HG03060 (cell line): ENCODE results near the gene MSRB1.
"Not testable (repeated sequence)": the region's sequence is repeated elsewhere in the genome, so short reads cannot be mapped to it uniquely, and the experiment has no call there.

Source experiments
- ATAC-seq: cut with Tn5 transposase; IDR thresholded peaks from one replicate; pipeline ENCODE4 v1.9.1; 2021; ENCODE audit warnings: low read depth, moderate number of reproducible peaks; ENCODE audit not compliant: unreplicated experiment

The MSRB1 gene

DNA sequence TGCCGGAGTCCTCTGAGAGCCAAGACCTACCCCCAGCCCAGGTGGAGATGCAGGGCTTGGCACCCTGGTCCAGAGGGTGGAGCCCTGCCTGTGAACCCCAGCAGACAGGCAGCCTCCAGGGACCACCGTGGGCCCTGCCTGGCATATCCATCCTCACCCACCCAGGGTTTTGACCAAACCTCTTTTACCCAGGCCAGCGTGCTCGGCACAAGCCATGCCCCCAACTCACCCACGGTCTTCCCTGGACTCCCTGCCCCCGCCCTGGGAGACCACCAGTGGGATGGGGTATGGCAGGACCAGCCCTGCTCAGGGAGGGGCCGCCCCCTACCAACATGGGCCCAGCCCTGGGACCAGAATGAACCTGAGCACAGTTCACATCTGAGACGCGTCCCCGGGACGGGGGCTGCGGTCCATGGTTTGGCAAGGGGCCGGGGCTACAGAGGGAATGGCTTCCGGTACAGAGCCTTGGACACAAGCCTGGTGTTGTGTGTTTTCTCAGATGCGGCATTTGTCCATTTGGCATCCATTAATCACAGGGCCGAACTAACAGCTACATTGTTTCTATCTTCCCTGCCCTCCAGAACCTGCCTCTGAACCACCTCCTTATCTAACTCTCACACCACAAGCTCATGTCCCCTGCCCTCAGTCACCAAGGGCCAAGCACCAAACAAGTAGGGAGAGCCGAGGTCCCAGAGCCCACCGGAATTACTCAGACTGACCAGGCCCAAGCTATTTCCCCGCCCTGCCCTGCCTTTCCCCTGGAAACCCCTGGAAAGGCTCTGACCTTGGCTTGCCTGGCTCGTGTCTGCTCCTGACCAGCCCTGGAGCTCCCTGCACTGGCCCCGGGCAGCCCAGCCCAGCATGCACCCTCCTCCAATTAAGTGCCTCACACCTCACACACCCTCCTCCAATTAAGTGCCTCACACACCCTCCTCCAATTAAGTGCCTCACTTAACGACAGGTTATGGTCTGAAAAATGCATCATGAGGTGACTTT, 38.9 kb downstream of the MSRB1 start:
- ATAC-seq, result no peak

DNA sequence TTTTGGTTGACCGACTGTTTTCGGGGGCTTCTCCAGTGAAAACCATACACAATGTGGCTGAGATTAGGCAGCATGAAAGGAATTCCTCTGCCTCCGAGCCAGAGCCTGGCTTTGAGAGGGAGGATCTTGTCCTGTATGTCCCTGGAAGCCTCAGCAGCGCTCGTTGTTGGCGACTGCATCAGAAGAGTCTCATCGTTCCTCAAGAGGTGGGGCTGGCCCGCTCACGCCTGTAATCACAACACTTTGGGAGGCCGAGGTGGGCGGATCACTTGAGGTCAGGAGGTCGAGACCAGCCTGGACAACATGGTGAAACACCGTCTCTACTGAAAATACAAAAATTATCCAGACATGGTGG, 39.8 kb downstream of the MSRB1 start:
- ATAC-seq, result no peak

DNA sequence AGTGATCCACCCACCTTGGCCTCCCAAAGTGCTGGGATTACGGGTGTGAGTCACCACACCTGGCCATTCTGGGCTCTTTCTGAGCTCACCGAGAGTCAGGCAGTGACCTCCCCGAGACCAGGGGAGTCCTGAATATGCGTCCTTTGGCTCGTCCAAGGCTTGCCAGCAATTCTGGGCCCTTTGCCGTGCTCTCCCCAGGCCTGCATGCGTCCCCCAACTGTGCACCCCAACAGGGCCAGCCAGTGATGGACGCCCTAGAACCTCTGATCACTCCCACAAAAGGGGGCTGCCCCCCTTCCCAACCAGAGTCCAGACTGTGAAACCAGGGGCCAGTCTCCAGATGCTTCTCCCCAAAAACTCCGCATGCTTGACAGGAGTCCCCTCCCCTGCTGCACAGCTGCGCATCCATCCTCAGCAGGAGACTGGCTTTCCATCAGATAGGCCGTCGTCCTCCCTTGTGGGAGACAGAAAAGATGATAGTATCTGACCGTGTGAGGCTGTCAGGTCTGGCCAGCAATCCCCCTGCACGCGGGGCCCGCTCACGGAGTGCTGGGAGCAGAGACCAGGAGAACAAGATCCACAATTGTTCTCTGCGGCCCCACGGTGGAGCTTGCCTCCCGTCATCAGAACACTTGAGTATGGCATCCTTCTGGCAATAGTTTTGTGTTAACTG, 40.3 kb downstream of the MSRB1 start:
- no peak for ATAC-seq

DNA sequence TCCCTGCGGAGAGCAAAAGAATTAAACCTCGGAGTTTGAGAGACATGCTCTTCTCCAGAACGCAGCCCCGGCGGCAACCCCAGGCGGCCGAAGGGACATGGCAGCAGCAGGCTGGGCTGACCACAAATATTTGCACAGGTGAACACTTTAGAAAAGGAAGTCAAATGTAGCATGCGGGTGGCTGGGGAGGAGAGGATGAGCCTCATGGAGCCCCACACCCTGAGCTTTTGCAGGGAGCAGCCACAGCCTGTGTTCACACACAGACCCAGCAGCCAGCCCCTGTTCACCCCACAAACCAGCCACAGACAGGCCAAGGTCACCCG, 42.6 kb downstream of the MSRB1 start:
- ATAC-seq, result no peak

DNA sequence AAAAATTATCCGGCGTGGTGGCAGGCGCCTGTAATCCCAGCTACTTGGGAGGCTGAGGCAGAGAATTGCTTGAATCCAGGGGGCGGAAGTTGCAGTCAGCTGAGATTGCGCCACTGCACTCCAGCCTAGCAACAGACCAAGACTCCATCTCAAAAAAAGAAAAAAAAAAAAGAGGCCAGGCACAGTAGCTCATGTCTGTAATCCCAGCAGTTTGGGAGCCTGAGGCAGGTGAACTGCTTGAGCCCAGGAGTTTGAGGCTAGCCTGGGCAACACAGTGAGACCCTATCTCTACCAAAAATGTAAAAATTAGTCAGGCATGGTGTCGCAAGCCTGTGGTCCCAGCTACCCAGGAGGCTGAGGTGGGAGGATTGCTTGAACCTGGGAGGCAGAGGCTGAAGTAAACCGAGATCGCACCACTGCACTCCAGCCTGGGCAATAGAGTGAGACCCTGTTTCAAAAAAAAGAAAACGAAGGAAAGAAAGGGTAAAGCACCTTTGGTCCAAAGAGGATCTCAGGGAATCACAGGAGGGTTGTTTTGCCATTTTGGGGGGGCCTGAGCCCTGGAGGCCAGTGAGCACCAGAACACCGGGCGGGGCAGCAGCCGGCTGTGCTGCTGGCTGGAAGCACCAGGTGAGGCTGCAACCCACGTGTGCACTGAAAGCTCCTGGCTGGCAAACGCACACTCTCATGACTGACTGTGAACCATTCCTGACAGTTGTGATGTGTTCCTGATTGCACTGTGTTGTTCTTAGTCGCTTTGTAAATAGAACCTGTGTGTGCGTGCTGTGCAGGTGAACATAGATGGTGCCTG, 43.2 kb downstream of the MSRB1 start:
- no peak for ATAC-seq

DNA sequence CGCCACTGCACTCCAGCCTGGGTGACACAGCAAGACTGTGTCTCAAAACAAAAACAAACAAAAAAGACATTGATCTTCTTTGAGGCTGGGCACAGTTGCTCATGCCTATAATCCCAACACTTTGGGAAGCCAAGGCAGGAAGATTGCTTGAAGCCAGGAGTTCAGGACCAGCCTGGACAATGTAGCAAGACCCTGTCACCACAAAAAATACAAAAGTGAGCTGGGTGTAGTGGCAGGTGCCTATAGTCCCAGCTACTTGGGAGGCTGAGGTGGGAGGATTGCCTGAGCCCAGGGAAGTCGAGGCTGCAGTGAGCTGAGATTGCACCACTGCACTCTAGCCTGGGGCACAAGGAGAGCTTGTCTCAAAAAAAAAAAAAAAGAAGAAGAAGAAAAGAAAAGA, 45.3 kb downstream of the MSRB1 start:
- ATAC-seq, result not testable (repeated sequence)

DNA sequence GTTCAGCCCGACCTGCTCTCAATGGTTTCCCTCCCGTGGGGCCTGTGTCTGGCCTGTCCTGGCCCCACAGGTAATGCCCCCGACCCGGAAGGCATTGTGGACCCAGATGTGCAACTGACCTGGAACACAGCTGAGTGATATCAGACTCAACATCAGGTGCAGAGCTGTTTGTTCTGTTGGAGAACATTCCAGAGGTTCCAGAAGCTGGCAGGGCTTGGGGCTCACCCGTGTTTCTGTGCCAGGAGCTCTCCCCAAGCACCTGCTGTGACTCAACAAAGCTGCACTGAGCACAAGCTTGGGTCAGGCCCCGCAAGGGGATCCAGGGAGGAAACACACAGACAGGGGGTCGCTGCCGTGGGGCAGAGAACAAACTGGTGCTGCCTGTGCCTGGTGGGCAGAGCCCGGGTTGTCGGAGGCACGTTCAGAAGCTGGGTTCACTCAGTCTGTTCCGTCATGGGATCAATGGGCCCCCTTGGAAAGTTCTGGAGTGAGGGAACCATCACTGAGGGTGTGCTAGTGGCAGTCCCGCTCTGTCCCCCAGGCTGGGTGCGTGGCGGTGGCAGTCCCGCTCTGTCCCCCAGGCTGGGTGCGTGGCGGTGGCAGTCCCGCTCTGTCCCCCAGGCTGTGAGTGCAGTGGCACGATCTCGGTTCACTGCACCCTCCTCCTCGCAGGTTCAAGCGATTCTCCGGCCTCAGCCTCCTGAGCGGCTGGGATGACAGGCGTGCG, 46.9 kb downstream of the MSRB1 start:
- no peak for ATAC-seq

DNA sequence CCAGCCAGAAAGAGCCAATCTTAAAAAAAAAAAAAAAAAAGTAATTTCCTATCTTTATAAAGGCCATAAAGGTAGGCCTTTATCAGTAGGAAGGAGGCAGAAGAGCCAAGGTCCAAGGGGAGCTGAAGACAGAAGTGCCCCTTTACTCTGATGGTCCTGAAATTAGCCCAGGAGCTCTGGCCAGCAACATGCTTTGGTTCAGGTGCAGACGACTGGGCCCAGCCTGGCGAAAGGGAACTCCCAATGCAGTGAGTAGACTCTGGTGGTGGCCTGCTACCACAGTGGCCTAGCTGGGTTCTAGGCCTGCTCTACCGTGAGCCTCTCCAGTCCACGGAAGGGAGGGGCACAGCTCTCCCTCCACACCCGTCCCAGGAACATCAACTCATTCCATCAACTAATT, 47.9 kb downstream of the MSRB1 start:
- ATAC-seq, result no peak

DNA sequence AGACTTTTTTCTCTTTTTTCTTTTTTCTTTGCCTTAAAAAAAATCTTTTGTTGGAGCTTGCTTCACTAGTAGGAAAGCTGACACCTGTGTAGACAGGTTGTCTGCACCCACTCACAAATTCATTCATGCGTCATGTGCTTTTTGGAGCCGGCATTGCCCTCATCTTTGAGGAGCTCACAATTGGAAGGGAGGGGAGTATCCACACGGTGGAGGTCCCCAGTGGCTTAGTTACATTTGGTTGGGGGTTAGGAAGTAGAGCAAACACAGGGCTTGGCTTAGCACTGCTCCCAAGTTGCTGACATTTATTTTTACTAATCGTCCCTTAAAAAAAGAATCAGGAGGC, 52.3 kb downstream of the MSRB1 start:
- no peak for ATAC-seq

DNA sequence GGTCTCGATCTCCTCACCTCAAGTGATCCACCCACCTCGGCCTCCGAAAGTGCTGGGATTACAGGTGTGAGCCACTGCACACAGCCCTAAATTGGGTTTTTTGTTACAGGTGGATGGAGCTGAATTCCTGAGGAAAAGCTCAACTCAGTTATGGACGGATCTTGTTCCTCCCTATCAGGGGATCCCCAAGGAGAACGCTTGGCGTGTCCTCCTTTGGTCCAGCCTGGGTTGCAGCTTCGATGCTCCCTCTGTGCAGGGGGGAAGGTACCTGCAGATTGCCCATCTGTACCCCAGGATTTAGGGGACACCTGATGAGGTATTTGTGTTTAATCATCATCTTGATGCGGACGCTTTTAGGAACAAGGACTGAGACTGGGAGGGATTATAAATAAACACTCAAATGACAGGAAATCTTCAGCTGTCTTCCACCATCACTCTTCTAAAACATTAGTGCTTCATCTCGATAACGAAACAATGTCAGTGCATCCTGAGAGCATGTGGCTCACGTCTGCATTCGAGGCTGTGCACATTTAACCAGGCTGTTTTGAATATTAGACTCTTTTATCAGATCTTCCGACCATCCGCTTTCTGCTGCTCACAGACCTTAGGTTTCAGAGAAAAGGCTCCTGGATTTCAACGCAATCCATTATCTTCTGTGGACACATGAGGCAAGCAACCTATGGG, 52.8 kb downstream of the MSRB1 start:
- no peak for ATAC-seq
